ENCODE results near the gene ANTXR1. TPM values are rescaled to one million over a fixed set of nuclear protein-coding genes. Genes with fewer than 3 reads are reported as not detected.

Gene ANTXR1
- total and polyA plus RNA-seq, 2 of the 8 experiments (the other 6 are each of a cell fraction or from before 2014, with no cell fraction given), result 15.8 to 44.3 TPM

DNA sequence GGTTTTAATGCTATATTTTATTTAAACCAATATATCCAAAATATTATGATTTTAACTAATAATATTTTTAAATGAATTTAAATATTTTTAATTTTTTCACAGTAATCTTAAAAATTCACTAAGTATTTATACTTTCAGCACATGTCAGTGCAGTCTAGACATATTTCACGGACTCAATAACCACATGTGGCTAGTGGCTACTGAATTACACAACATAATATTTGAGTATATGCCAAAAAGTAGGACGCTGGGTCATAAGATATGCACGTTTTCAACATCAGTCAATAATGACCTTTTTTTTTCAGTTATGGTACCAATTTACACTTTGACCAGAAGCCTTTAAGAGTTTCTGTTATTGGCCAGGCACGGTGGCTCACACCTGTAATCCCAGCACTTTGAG is 256.4 kb downstream of the ANTXR1 start:
- DNase-seq (ENCODE audit: low read depth in 1 of 2, low spot score in 2 of 2), result no peak
- Histone ChIP-seq H3K9ac (replicated peaks in 1 of 4; ENCODE audit: extremely low read depth in 1 of 4, low read depth in 3 of 4, low read length in 3 of 4) (no peak overlapping the region), H3K27me3 (replicated peaks in 1 of 4; ENCODE audit: control insufficient read depth in 3 of 4, extremely low read depth in 1 of 4, insufficient read depth in 3 of 4, low read length in 3 of 4) (no peaks in the 10 kb centered on the region), H2BK12ac (ENCODE audit: low read depth, low read length) (no peak overlapping the region), H3K4ac (replicated peaks; ENCODE audit: insufficient read length, low read depth, low read length) (no peak overlapping the region), H2BK120ac (replicated peaks; ENCODE audit: low read depth, low read length) (no peak overlapping the region), H2AFZ (ENCODE audit: low read length) (no peak overlapping the region), H3K23me2 (ENCODE audit: low read depth, low read length) (no peaks in the 10 kb centered on the region), H3K56ac (replicated peaks; ENCODE audit: insufficient read length, low read depth, low read length) (no peak overlapping the region), H3K14ac (ENCODE audit: insufficient read length) (no peak overlapping the region), H3K4me2 (ENCODE audit: insufficient read depth in 1 of 2, low read depth in 2 of 2, low read length in 2 of 2) (no peak overlapping the region), H2BK20ac (ENCODE audit: low read length) (no peak overlapping the region), H2BK15ac (ENCODE audit: low read length) (no peak overlapping the region), H3K23ac (ENCODE audit: insufficient read length) (no peak overlapping the region), H3K9me3 (ENCODE audit: insufficient read depth in 2 of 2, low read depth in 1 of 2, low read length in 1 of 2) (no peaks in the 10 kb centered on the region; a peak in 1 of 4 replicates), H3K36me3 (ENCODE audit: control insufficient read depth in 2 of 4, insufficient read depth in 4 of 4, low read length in 3 of 4) (no peaks in the 10 kb centered on the region), H3K79me2 (ENCODE audit: control insufficient read depth in 1 of 2, insufficient read depth in 2 of 2, low read length in 2 of 2) (no peaks in the 10 kb centered on the region), H3K18ac (ENCODE audit: extremely low read depth, low read length) (no peak overlapping the region), H2BK5ac (ENCODE audit: low read depth, low read length) (no peak overlapping the region), H4K5ac (ENCODE audit: insufficient read length, low read depth, low read length) (no peak overlapping the region), H3K4me1 (replicated peaks in 1 of 4; ENCODE audit: control insufficient read depth in 3 of 4, insufficient read depth in 4 of 4, low read length in 3 of 4) (no peaks in the 10 kb centered on the region), H4K91ac (replicated peaks; ENCODE audit: insufficient read length, low read length) (no peak overlapping the region), H2AK5ac (ENCODE audit: low read depth, low read length) (no peak overlapping the region), H4K8ac (ENCODE audit: extremely low read depth, insufficient read depth, low read length) (no peak overlapping the region), H4K20me1 (replicated peaks in 1 of 2; ENCODE audit: control insufficient read depth in 1 of 2, insufficient read depth in 2 of 2, low read length in 2 of 2) (no peaks in the 10 kb centered on the region), H3K4me3 (ENCODE audit: extremely low read depth in 1 of 4, insufficient read depth in 2 of 4, low read depth in 3 of 4, low read length in 4 of 4) (no peak overlapping the region), H3K27ac (ENCODE audit: low read depth, low read length) (no peak overlapping the region), H3K79me1 (ENCODE audit: low read depth, low read length) (no peaks in the 10 kb centered on the region)
- WGBS, 2 experiments (ENCODE audit: extremely low coverage in 1 of 2, insufficient coverage in 1 of 2, insufficient read length in 1 of 2, insufficient replicate concordance in 2 of 2, low coverage in 1 of 2, low lambda C conversion rate in 2 of 2, missing lambda C conversion rate in 1 of 2), result 85% methylated on average over 4 of the region's 4 CpGs; no CpG with 5 or more reads in 1 of the 2 experiments
- ChIA-PET CTCF (ENCODE audit: partially characterized antibody) (interaction anchor here (1.3 kb wide), 1 partner anchor 243 kb away, joined by 3 read pairs; no protein-coding TSS in a partner anchor), POLR2A (ENCODE audit: partially characterized antibody) (no interaction called here)
- FAIRE-seq, result no peak
- TF ChIP-seq BRCA1 (IDR thresholded peaks at IDR 0.05; ENCODE audit: low read depth, low read length) (no peak), RNF2 (IDR thresholded peaks at IDR 0.05; ENCODE audit: borderline replicate concordance, low read depth, low read length, missing control alignments, poor library complexity, severe bottlenecking) (no peak), SIX5 (IDR thresholded peaks at IDR 0.05; ENCODE audit: low read depth, low read length) (no peak), RXRA (IDR thresholded peaks at IDR 0.05; ENCODE audit: insufficient read depth, low read depth, low read length) (no peak), SAP30 (IDR thresholded peaks at IDR 0.05; ENCODE audit: insufficient read depth, insufficient replicate concordance, low read length) (no peak), SIN3A (conservative IDR thresholded peaks at IDR 0.05 in 1 of 2, IDR thresholded peaks at IDR 0.05 in 1 of 2; ENCODE audit: low read depth in 1 of 2, low read length in 2 of 2) (no peak), EZH2 (IDR thresholded peaks at IDR 0.05; ENCODE audit: low read depth, low read length, severe bottlenecking) (no peak), HDAC2 (IDR thresholded peaks at IDR 0.05; ENCODE audit: borderline replicate concordance in 1 of 2, low read depth in 2 of 2, low read length in 2 of 2) (no peak), EP300 (IDR thresholded peaks at IDR 0.05; ENCODE audit: borderline replicate concordance in 1 of 2, low read depth in 2 of 2, low read length in 2 of 2) (no peak)
- TF ChIP-seq, protein P1, sequence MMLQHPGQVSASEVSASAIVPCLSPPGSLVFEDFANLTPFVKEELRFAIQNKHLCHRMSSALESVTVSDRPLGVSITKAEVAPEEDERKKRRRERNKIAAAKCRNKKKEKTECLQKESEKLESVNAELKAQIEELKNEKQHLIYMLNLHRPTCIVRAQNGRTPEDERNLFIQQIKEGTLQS (IDR thresholded peaks at IDR 0.05; ENCODE audit: insufficient read depth, low read depth, low read length), result no peak
- TF ChIP-seq, protein P2, sequence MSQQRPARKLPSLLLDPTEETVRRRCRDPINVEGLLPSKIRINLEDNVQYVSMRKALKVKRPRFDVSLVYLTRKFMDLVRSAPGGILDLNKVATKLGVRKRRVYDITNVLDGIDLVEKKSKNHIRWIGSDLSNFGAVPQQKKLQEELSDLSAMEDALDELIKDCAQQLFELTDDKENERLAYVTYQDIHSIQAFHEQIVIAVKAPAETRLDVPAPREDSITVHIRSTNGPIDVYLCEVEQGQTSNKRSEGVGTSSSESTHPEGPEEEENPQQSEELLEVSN (IDR thresholded peaks at IDR 0.05), result no peak

Measured in H1 (cell line).